CD14-positive monocyte (primary cell): Measurements from ENCODE around the gene IFI35. TPM values are rescaled to one million over a fixed set of nuclear protein-coding genes. Genes with fewer than 3 reads are reported as not detected.

Experiments
- DNase-seq, 3 donors: peaks; one replicate each; pipeline ENCODE4 v3.0.0-alpha.2; 2011 to 2022
- H2AFZ ChIP-seq: 2 replicates; pipeline ENCODE4 v1.6.0; 2012; ENCODE audit warnings: mild to moderate bottlenecking, low read depth, low read length, inconsistent platforms; ENCODE audit not compliant: insufficient read depth, poor library complexity, severe bottlenecking
- H3K27ac ChIP-seq, 2 donors: 1 replicate in 1 of 2; 2 replicates in 1 of 2; pipeline ENCODE4 v1.5.1; 2012 to 2013; ENCODE audit warnings: low read length in 2 of 2, control low read depth in 1 of 2, inconsistent platforms in 1 of 2, low read depth in 1 of 2, mild to moderate bottlenecking in 1 of 2
- H3K27me3 ChIP-seq, 2 donors: one replicate each; pipeline versions ENCODE4 v1.6.0 to v1.6.1; 2011 to 2013; ENCODE audit warnings: low read length in 2 of 2; ENCODE audit not compliant: control insufficient read depth in 2 of 2, insufficient read depth in 2 of 2
- H3K36me3 ChIP-seq, 2 donors: replicated peaks in 1 of 2; 1 replicate in 1 of 2; 2 replicates in 1 of 2; pipeline versions ENCODE4 v1.5.1 to v1.6.1; 2012 to 2013; ENCODE audit warnings: low read length in 2 of 2, control low read depth in 1 of 2, inconsistent platforms in 1 of 2, mild to moderate bottlenecking in 1 of 2; ENCODE audit not compliant: insufficient read depth in 2 of 2, control insufficient read depth in 1 of 2
- H3K4me1 ChIP-seq, 2 donors: 1 replicate in 1 of 2; 2 replicates in 1 of 2; pipeline versions ENCODE4 v1.5.1 to v1.6.1; 2012 to 2013; ENCODE audit warnings: low read length in 2 of 2, control low read depth in 1 of 2, inconsistent platforms in 1 of 2, mild to moderate bottlenecking in 1 of 2, moderate library complexity in 1 of 2; ENCODE audit not compliant: insufficient read depth in 2 of 2, control insufficient read depth in 1 of 2
- H3K4me2 ChIP-seq: replicated peaks from 2 replicates; pipeline ENCODE3; 2012; ENCODE audit warnings: low read length, moderate library complexity, mild to moderate bottlenecking; ENCODE audit not compliant: poor library complexity, severe bottlenecking; ENCODE audit errors: extremely low read depth
- H3K4me3 ChIP-seq, 3 experiments: fragments of 200-600 bp in 1 of 3; sonication (generic) in 1 of 3; replicated peaks in 1 of 3; 1 replicate in 2 of 3; 2 replicates in 1 of 3; pipeline ENCODE4 v1.5.1; 2011 to 2013; ENCODE audit warnings: low read length in 3 of 3, mild to moderate bottlenecking in 3 of 3, control low read depth in 2 of 3, low read depth in 2 of 3, inconsistent platforms in 1 of 3, moderate library complexity in 1 of 3
- H3K79me2 ChIP-seq: 2 replicates; pipeline ENCODE4 v1.6.0; 2012; ENCODE audit warnings: mild to moderate bottlenecking, control low read depth, inconsistent platforms, low read length, moderate library complexity; ENCODE audit not compliant: insufficient read depth
- H3K9ac ChIP-seq: 2 replicates; pipeline ENCODE4 v1.6.0; 2017; ENCODE audit warnings: low read length, mild to moderate bottlenecking; ENCODE audit not compliant: insufficient read depth, poor library complexity, severe bottlenecking
- H3K9me3 ChIP-seq, 2 donors: replicated peaks in 1 of 2; 1 replicate in 1 of 2; 2 replicates in 1 of 2; pipeline versions ENCODE4 v1.5.1 to v1.6.1; 2012 to 2013; ENCODE audit warnings: low read length in 2 of 2, control low read depth in 1 of 2; ENCODE audit not compliant: control insufficient read depth in 1 of 2, insufficient read depth in 1 of 2
- H4K20me1 ChIP-seq: 2 replicates; pipeline ENCODE4 v1.6.0; 2012; ENCODE audit warnings: mild to moderate bottlenecking, low read length, control low read depth, moderate library complexity; ENCODE audit not compliant: insufficient read depth
- H3K27ac Mint-ChIP-seq, 7 donors: one replicate each; pipeline ENCODE4 v1.8.0; 2020; ENCODE audit warnings: mild to moderate bottlenecking in 7 of 7, mixed read lengths in 7 of 7, moderate library complexity in 6 of 7, inconsistent platforms in 2 of 7
- H3K27me3 Mint-ChIP-seq, 3 donors: one replicate each; pipeline ENCODE4 v1.8.0; 2021 to 2022; ENCODE audit warnings: low read depth in 3 of 3, mild to moderate bottlenecking in 3 of 3, mixed read lengths in 3 of 3, moderate library complexity in 3 of 3, inconsistent platforms in 1 of 3
- H3K36me3 Mint-ChIP-seq, 2 donors: one replicate each; pipeline ENCODE4 v1.8.0; 2020; ENCODE audit warnings: mixed read lengths in 2 of 2, inconsistent platforms in 1 of 2, mild to moderate bottlenecking in 1 of 2
- H3K4me1 Mint-ChIP-seq: one replicate; pipeline ENCODE4 v1.8.0; 2020; ENCODE audit warnings: mild to moderate bottlenecking, mixed read lengths
- H3K4me3 Mint-ChIP-seq, 2 donors: one replicate each; pipeline ENCODE4 v1.8.0; 2020; ENCODE audit warnings: mild to moderate bottlenecking in 2 of 2, mixed read lengths in 2 of 2, moderate library complexity in 1 of 2
- H3K9me3 Mint-ChIP-seq, 7 donors: one replicate each; pipeline ENCODE4 v1.8.0; 2020 to 2022; ENCODE audit warnings: mixed read lengths in 7 of 7, mild to moderate bottlenecking in 6 of 7, moderate library complexity in 6 of 7, inconsistent platforms in 2 of 7
- WGBS: methylation state at CpG from one replicate; pipeline ENCODE4 v1.1.5; 2013; ENCODE audit warnings: missing lambda C conversion rate; ENCODE audit not compliant: insufficient coverage; 5-methylcytosine and 5-hydroxymethylcytosine counted together
- intact Hi-C, 2 donors: fragments of 100-400 bp; cut with micrococcal nuclease; formaldehyde crosslinking; loops; one replicate each; pipeline versions ENCODE4 v1.15.0 to v1.15.1; 2023
- polyA plus RNA-seq, 3 donors: library from polyadenylated mRNA; depleted of rRNA in 1 of 3; unstranded in 2 of 3; stranded (reverse) in 1 of 3; fragments of 300-500 nt in 2 of 3; fragments of >200 nt in 1 of 3; fragmentation: Illumina TruSeq in 2 of 3; gene quantifications; 1 replicate in 2 of 3; 2 replicates in 1 of 3; pipeline ENCODE4 v1.2.3, GENCODE V29; 2012 to 2021
- TF ChIP-seq, protein P1 (sequence below): fragments of 200-600 bp; IDR thresholded peaks from one replicate; pipeline ENCODE4 v1.8.0; 2022; ENCODE audit warnings: antibody characterized with exemption, mild to moderate bottlenecking

Gene IFI35
- polyA plus RNA-seq, 3 donors: 76.9 to 152 (median 106) TPM

DNA sequence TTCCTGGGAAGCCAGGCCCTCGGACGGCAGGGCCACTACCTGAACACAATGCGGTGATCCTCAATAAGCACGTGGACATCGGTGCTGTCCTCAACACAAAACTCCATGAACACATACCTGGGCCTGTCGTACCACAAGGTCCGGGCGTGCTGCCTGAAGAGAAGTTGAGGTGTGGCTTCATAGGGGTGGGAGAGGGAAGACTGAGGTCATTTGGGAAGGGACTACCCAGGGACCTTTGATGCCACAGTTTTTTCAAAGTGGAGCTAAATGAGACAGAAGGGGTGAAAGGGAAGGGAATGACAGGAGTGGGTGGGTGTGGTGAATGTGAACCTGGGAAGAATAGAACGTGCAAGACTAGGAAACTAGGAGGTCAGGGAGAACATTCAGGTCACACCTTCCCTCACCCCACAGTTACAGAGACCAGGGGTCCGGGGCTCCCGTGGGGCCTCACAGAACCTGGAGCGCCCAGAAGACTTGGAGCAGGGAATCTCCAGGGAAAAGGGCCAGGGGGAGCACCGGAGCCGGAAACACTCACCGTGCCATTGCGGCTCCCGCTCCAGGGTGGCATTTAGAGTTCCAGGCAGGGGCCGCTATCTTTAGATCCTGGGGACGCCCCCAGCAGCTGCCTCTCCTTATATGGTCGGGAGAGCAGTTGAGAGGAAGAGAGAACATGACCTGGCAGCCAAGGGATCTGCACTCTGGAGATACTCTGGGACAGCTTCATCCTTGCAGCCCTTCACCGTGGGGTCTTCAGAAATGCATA, 26.9 kb upstream of the IFI35 start, which contains the start of gene PTGES3L:
PTGES3L (minus strand) TSS at position 570 of the 763 bp plus-strand sequence; CDS start at position 543, 27 bp downstream.
- H3K27ac Mint-ChIP-seq: peak within 1 kb of the TSS; percentile 42 to 94 (median 85)
- H3K4me2 ChIP-seq: peak within 1 kb of the TSS; percentile 100
- H3K9me3 ChIP-seq: no peaks in the 10 kb centered on the region
- TF ChIP-seq, protein P1, sequence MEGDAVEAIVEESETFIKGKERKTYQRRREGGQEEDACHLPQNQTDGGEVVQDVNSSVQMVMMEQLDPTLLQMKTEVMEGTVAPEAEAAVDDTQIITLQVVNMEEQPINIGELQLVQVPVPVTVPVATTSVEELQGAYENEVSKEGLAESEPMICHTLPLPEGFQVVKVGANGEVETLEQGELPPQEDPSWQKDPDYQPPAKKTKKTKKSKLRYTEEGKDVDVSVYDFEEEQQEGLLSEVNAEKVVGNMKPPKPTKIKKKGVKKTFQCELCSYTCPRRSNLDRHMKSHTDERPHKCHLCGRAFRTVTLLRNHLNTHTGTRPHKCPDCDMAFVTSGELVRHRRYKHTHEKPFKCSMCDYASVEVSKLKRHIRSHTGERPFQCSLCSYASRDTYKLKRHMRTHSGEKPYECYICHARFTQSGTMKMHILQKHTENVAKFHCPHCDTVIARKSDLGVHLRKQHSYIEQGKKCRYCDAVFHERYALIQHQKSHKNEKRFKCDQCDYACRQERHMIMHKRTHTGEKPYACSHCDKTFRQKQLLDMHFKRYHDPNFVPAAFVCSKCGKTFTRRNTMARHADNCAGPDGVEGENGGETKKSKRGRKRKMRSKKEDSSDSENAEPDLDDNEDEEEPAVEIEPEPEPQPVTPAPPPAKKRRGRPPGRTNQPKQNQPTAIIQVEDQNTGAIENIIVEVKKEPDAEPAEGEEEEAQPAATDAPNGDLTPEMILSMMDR: no peak
- peaks cover 2 to 5% (median 4%) of the 10 kb centered on the region in 3 donors for H3K27me3 Mint-ChIP-seq
- H4K20me1 ChIP-seq: peaks cover 12% of the 10 kb centered on the region
- H3K36me3 ChIP-seq: peaks cover 0 to 4% of the 10 kb centered on the region in 2 donors
- H3K9ac ChIP-seq: peak within 1 kb of the TSS; percentile 84
- peaks cover 47% of the 10 kb centered on the region for H3K79me2 ChIP-seq
- peaks cover 41% of the 10 kb centered on the region for H3K4me1 Mint-ChIP-seq
- H3K4me3 Mint-ChIP-seq: peak within 1 kb of the TSS; percentile 99 to 100
- H3K4me3 ChIP-seq: peak within 1 kb of the TSS; percentile 80 to 97 (median 87)
- peak within 1 kb of the TSS in 1 of 2 donors; percentile 76 for H3K27ac ChIP-seq
- peaks cover 32 to 45% of the 10 kb centered on the region in 2 donors for H3K4me1 ChIP-seq
- peak in 1 of 3 donors; percentile 17 for DNase-seq
- H3K36me3 Mint-ChIP-seq: peaks cover 6 to 20% of the 10 kb centered on the region in 2 donors
- H2AFZ ChIP-seq: peak within 1 kb of the TSS; percentile 85
- H3K9me3 Mint-ChIP-seq: no peaks in the 10 kb centered on the region
- intact Hi-C loops: no loop called here
- WGBS: 8% methylated on average over 14 of the region's 21 CpGs
- H3K27me3 ChIP-seq: no peaks in the 10 kb centered on the region

DNA sequence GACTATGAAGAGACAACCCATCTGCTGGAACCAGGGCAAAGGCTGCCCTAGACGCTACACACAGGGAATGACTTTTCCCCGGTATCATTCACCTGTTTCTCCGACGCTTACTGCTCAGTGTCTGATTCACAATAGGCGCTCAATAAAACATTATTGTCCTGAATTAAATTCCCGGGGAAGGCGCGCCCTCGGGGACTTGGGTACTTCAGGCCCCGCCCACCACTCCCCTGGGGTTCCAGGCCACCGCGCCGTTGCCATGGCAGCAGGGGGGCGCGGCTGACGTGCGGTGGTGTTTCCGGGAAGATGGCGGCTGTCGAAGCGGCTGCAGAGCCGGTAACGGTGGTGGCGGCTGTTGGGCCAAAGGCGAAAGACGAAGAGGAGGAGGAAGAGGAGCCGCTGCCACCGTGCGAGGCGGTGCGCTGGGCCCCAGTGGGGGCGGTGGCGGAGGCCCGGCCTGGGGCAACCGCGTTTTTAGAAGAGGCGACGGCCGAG, 26.3 kb upstream of the IFI35 start, which contains the start of gene RUNDC1:
RUNDC1 (plus strand) TSS at position 292 of the 492 bp plus-strand sequence; CDS start at position 304, 12 bp downstream.
- intact Hi-C loops: no loop called here
- peak within 1 kb of the TSS in 1 of 2 donors; percentile 76 for H3K27ac ChIP-seq
- WGBS: under 1% methylated on average over 38 of the region's 39 CpGs
- Mint-ChIP-seq H3K4me1 (peaks cover 45% of the 10 kb centered on the region), H3K27me3 (peaks cover 2 to 5% (median 4%) of the 10 kb centered on the region in 3 donors), H3K9me3 (no peaks in the 10 kb centered on the region), H3K36me3 (peaks cover 6 to 20% of the 10 kb centered on the region in 2 donors), H3K27ac (peak within 1 kb of the TSS; percentile 42 to 94 (median 85)), H3K4me3 (peak within 1 kb of the TSS; percentile 99 to 100)
- TF ChIP-seq, protein P1: no peak
- DNase-seq: peak; percentile 83 to 87 (median 84)
- H2AFZ ChIP-seq: peak within 1 kb of the TSS; percentile 85
- H3K9ac ChIP-seq: peak within 1 kb of the TSS; percentile 84
- peaks cover 12% of the 10 kb centered on the region for H4K20me1 ChIP-seq
- peaks cover 48% of the 10 kb centered on the region for H3K79me2 ChIP-seq
- H3K36me3 ChIP-seq: peaks cover 0 to 4% of the 10 kb centered on the region in 2 donors
- H3K9me3 ChIP-seq: no peaks in the 10 kb centered on the region
- peaks cover 37 to 52% of the 10 kb centered on the region in 2 donors for H3K4me1 ChIP-seq
- H3K27me3 ChIP-seq: no peaks in the 10 kb centered on the region
- H3K4me2 ChIP-seq: peak within 1 kb of the TSS; percentile 100
- peak within 1 kb of the TSS; percentile 80 to 97 (median 87) for H3K4me3 ChIP-seq
